CD14-positive monocyte (primary cell): ENCODE results near the gene LDLRAD4. TPM values are rescaled to one million over a fixed set of nuclear protein-coding genes. Genes with fewer than 3 reads are reported as not detected.

Source experiments
- DNase-seq, 3 donors: peaks; one replicate each; pipeline ENCODE4 v3.0.0-alpha.2; 2011 to 2022
- H2AFZ ChIP-seq: 2 replicates; pipeline ENCODE4 v1.6.0; 2012; ENCODE audit warnings: mild to moderate bottlenecking, low read depth, low read length, inconsistent platforms; ENCODE audit not compliant: insufficient read depth, poor library complexity, severe bottlenecking
- H3K27ac ChIP-seq, 2 donors: 1 replicate in 1 of 2; 2 replicates in 1 of 2; pipeline ENCODE4 v1.5.1; 2012 to 2013; ENCODE audit warnings: low read length in 2 of 2, control low read depth in 1 of 2, inconsistent platforms in 1 of 2, low read depth in 1 of 2, mild to moderate bottlenecking in 1 of 2
- H3K27me3 ChIP-seq, 2 donors: one replicate each; pipeline versions ENCODE4 v1.6.0 to v1.6.1; 2011 to 2013; ENCODE audit warnings: low read length in 2 of 2; ENCODE audit not compliant: control insufficient read depth in 2 of 2, insufficient read depth in 2 of 2
- H3K36me3 ChIP-seq, 2 donors: replicated peaks in 1 of 2; 1 replicate in 1 of 2; 2 replicates in 1 of 2; pipeline versions ENCODE4 v1.5.1 to v1.6.1; 2012 to 2013; ENCODE audit warnings: low read length in 2 of 2, control low read depth in 1 of 2, inconsistent platforms in 1 of 2, mild to moderate bottlenecking in 1 of 2; ENCODE audit not compliant: insufficient read depth in 2 of 2, control insufficient read depth in 1 of 2
- H3K4me1 ChIP-seq, 2 donors: 1 replicate in 1 of 2; 2 replicates in 1 of 2; pipeline versions ENCODE4 v1.5.1 to v1.6.1; 2012 to 2013; ENCODE audit warnings: low read length in 2 of 2, control low read depth in 1 of 2, inconsistent platforms in 1 of 2, mild to moderate bottlenecking in 1 of 2, moderate library complexity in 1 of 2; ENCODE audit not compliant: insufficient read depth in 2 of 2, control insufficient read depth in 1 of 2
- H3K4me2 ChIP-seq: replicated peaks from 2 replicates; pipeline ENCODE3; 2012; ENCODE audit warnings: low read length, moderate library complexity, mild to moderate bottlenecking; ENCODE audit not compliant: poor library complexity, severe bottlenecking; ENCODE audit errors: extremely low read depth
- H3K4me3 ChIP-seq, 3 experiments: fragments of 200-600 bp in 1 of 3; sonication (generic) in 1 of 3; replicated peaks in 1 of 3; 1 replicate in 2 of 3; 2 replicates in 1 of 3; pipeline ENCODE4 v1.5.1; 2011 to 2013; ENCODE audit warnings: low read length in 3 of 3, mild to moderate bottlenecking in 3 of 3, control low read depth in 2 of 3, low read depth in 2 of 3, inconsistent platforms in 1 of 3, moderate library complexity in 1 of 3
- H3K79me2 ChIP-seq: 2 replicates; pipeline ENCODE4 v1.6.0; 2012; ENCODE audit warnings: mild to moderate bottlenecking, control low read depth, inconsistent platforms, low read length, moderate library complexity; ENCODE audit not compliant: insufficient read depth
- H3K9ac ChIP-seq: 2 replicates; pipeline ENCODE4 v1.6.0; 2017; ENCODE audit warnings: low read length, mild to moderate bottlenecking; ENCODE audit not compliant: insufficient read depth, poor library complexity, severe bottlenecking
- H3K9me3 ChIP-seq, 2 donors: replicated peaks in 1 of 2; 1 replicate in 1 of 2; 2 replicates in 1 of 2; pipeline versions ENCODE4 v1.5.1 to v1.6.1; 2012 to 2013; ENCODE audit warnings: low read length in 2 of 2, control low read depth in 1 of 2; ENCODE audit not compliant: control insufficient read depth in 1 of 2, insufficient read depth in 1 of 2
- H4K20me1 ChIP-seq: 2 replicates; pipeline ENCODE4 v1.6.0; 2012; ENCODE audit warnings: mild to moderate bottlenecking, low read length, control low read depth, moderate library complexity; ENCODE audit not compliant: insufficient read depth
- H3K27ac Mint-ChIP-seq, 7 donors: one replicate each; pipeline ENCODE4 v1.8.0; 2020; ENCODE audit warnings: mild to moderate bottlenecking in 7 of 7, mixed read lengths in 7 of 7, moderate library complexity in 6 of 7, inconsistent platforms in 2 of 7
- H3K27me3 Mint-ChIP-seq, 3 donors: one replicate each; pipeline ENCODE4 v1.8.0; 2021 to 2022; ENCODE audit warnings: low read depth in 3 of 3, mild to moderate bottlenecking in 3 of 3, mixed read lengths in 3 of 3, moderate library complexity in 3 of 3, inconsistent platforms in 1 of 3
- H3K36me3 Mint-ChIP-seq, 2 donors: one replicate each; pipeline ENCODE4 v1.8.0; 2020; ENCODE audit warnings: mixed read lengths in 2 of 2, inconsistent platforms in 1 of 2, mild to moderate bottlenecking in 1 of 2
- H3K4me1 Mint-ChIP-seq: one replicate; pipeline ENCODE4 v1.8.0; 2020; ENCODE audit warnings: mild to moderate bottlenecking, mixed read lengths
- H3K4me3 Mint-ChIP-seq, 2 donors: one replicate each; pipeline ENCODE4 v1.8.0; 2020; ENCODE audit warnings: mild to moderate bottlenecking in 2 of 2, mixed read lengths in 2 of 2, moderate library complexity in 1 of 2
- H3K9me3 Mint-ChIP-seq, 7 donors: one replicate each; pipeline ENCODE4 v1.8.0; 2020 to 2022; ENCODE audit warnings: mixed read lengths in 7 of 7, mild to moderate bottlenecking in 6 of 7, moderate library complexity in 6 of 7, inconsistent platforms in 2 of 7
- CTCF ChIP-seq: fragments of 200-600 bp; IDR thresholded peaks from one replicate; pipeline ENCODE4 v1.8.0; 2022; ENCODE audit warnings: antibody characterized with exemption, mild to moderate bottlenecking
- WGBS: methylation state at CpG from one replicate; pipeline ENCODE4 v1.1.5; 2013; ENCODE audit warnings: missing lambda C conversion rate; ENCODE audit not compliant: insufficient coverage; 5-methylcytosine and 5-hydroxymethylcytosine counted together
- intact Hi-C, 2 donors: fragments of 100-400 bp; cut with micrococcal nuclease; formaldehyde crosslinking; loops; one replicate each; pipeline versions ENCODE4 v1.15.0 to v1.15.1; 2023
- polyA plus RNA-seq, 3 donors: library from polyadenylated mRNA; depleted of rRNA in 1 of 3; unstranded in 2 of 3; stranded (reverse) in 1 of 3; fragments of 300-500 nt in 2 of 3; fragments of >200 nt in 1 of 3; fragmentation: Illumina TruSeq in 2 of 3; gene quantifications; 1 replicate in 2 of 3; 2 replicates in 1 of 3; pipeline ENCODE4 v1.2.3, GENCODE V29; 2012 to 2021

LDLRAD4 gene
- polyA plus RNA-seq, 3 donors = 13.5 to 15.4 (median 13.8) TPM

- WGBS = 99% methylated on average over 7 of the region's 13 CpGs
- H4K20me1 ChIP-seq = no peaks in the 10 kb centered on the region
- Mint-ChIP-seq H3K4me3 (no peak overlapping the region), H3K9me3 (no peaks in the 10 kb centered on the region), H3K4me1 (peaks cover 14% of the 10 kb centered on the region), H3K36me3 (peaks cover 20 to 26% of the 10 kb centered on the region in 2 donors), H3K27me3 (peaks cover 0 to 4% (median 3%) of the 10 kb centered on the region in 3 donors), H3K27ac (peak overlapping the region; percentile 69 to 92 (median 81))
- no peaks in the 10 kb centered on the region for H3K79me2 ChIP-seq
- no peaks in the 10 kb centered on the region for H3K27me3 ChIP-seq
- H3K27ac ChIP-seq = peak overlapping the region; percentile 4 to 60
- no peak for DNase-seq
- intact Hi-C loops = loop anchor here (2.0 to 10.0 kb wide), 4 partner anchors 65 to 409 kb away; partner anchors contain the start of gene LDLRAD4 (in 1 of the 2)
- no peak overlapping the region for H2AFZ ChIP-seq
- no peak overlapping the region for H3K9ac ChIP-seq
- H3K4me3 ChIP-seq = no peak overlapping the region
- TF ChIP-seq CTCF = no peak
- no peaks in the 10 kb centered on the region for H3K36me3 ChIP-seq
- no peaks in the 10 kb centered on the region for H3K9me3 ChIP-seq
- peaks cover 17 to 19% of the 10 kb centered on the region in 2 donors for H3K4me1 ChIP-seq
- H3K4me2 ChIP-seq = no peak overlapping the region
These were observed 405.3 kb downstream of the LDLRAD4 start for GRCh38 chr18:13623871-13624270.

GRCh38 chr18:13624563-13625237 lies 406.1 kb downstream of the LDLRAD4 start:
- Mint-ChIP-seq H3K4me1 (peaks cover 14% of the 10 kb centered on the region), H3K36me3 (peaks cover 20 to 26% of the 10 kb centered on the region in 2 donors), H3K9me3 (no peaks in the 10 kb centered on the region), H3K27me3 (peaks cover 0 to 4% (median 2%) of the 10 kb centered on the region in 3 donors), H3K4me3 (no peak overlapping the region), H3K27ac (peak overlapping the region in 2 of 7 donors; percentile 5 to 9)
- Histone ChIP-seq H2AFZ (no peak overlapping the region), H3K9ac (no peak overlapping the region), H3K79me2 (no peaks in the 10 kb centered on the region), H4K20me1 (no peaks in the 10 kb centered on the region), H3K27ac (no peak overlapping the region), H3K4me1 (peaks cover 17 to 20% of the 10 kb centered on the region in 2 donors), H3K36me3 (no peaks in the 10 kb centered on the region), H3K4me2 (no peak overlapping the region), H3K27me3 (no peaks in the 10 kb centered on the region), H3K9me3 (no peaks in the 10 kb centered on the region), H3K4me3 (no peak overlapping the region)
- DNase-seq = no peak
- 92% methylated on average over 5 of the region's 11 CpGs for WGBS
- intact Hi-C loops = loop anchor here (2.0 to 10.0 kb wide), 4 partner anchors 66 to 410 kb away; partner anchors contain the start of gene LDLRAD4 (in 1 of the 2)
- no peak for TF ChIP-seq CTCF
